ENCODE measurements around the gene PCNA. TPM values are rescaled to one million over a fixed set of nuclear protein-coding genes. Genes with fewer than 3 reads are reported as not detected.
A peak's percentile ranks its signal among the peaks of the same experiment; 100 is the strongest.

PCNA gene
- total RNA-seq, 2 donors from 2014 or later = 37.0 to 75.4 TPM

DNA sequence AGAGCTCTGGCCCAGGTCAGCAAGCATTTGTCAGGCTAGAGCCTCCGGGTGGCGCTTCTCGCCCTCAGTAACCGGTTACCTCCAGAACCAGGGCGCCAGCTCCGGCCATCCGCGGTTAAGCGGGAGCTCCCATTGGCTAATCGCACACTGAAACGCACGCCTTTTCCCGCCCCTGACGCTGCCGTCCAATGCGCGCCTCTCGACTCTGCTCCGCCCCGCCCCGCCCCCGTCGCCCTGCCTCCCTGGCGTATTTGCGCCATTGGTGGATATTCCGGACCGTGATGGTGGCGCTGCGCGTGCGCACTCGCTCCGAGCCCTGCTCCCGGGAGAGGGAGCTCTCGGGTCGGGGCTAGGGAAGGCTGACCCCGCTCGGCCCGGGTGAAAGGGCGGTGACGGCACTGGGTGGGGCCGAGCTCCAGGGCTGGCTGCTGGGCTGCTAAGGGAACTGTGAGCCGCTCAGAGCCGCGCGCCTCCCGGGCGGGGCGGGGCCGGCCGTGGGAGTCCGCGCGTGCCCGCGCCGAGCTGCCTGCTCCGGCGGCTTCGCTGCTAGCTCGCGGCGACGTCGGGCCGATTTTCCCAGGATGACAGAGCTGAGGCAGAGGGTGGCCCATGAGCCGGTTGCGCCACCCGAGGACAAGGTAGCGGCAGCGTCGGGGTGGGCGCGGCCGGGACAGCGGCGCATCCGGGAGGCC, 6.9 kb upstream of the PCNA start, which contains the start of gene CDS2:
CDS2 (plus strand) TSS at position 497 of the 692 bp plus-strand sequence; CDS start at position 582, 85 bp downstream.
- TF ChIP-seq, protein P1, sequence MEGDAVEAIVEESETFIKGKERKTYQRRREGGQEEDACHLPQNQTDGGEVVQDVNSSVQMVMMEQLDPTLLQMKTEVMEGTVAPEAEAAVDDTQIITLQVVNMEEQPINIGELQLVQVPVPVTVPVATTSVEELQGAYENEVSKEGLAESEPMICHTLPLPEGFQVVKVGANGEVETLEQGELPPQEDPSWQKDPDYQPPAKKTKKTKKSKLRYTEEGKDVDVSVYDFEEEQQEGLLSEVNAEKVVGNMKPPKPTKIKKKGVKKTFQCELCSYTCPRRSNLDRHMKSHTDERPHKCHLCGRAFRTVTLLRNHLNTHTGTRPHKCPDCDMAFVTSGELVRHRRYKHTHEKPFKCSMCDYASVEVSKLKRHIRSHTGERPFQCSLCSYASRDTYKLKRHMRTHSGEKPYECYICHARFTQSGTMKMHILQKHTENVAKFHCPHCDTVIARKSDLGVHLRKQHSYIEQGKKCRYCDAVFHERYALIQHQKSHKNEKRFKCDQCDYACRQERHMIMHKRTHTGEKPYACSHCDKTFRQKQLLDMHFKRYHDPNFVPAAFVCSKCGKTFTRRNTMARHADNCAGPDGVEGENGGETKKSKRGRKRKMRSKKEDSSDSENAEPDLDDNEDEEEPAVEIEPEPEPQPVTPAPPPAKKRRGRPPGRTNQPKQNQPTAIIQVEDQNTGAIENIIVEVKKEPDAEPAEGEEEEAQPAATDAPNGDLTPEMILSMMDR (IDR thresholded peaks at IDR 0.05) = peak; percentile 64 to 87 (median 72)
- TF ChIP-seq POLR2AphosphoS5 (IDR thresholded peaks at IDR 0.05) (peak; percentile 91), POLR2A (IDR thresholded peaks at IDR 0.05) (peak; percentile 74)
- peak; percentile 99 for DNase-seq (ENCODE audit: low spot score)
- H3K27ac ChIP-seq = peak within 1 kb of the TSS; percentile 93 to 94
- H3K4me1 ChIP-seq (replicated peaks) = no peaks in the 10 kb centered on the region
- intact Hi-C loops (cut with DNase I) = loop anchor here (1.0 kb wide), 1 partner anchor 66 kb away; no protein-coding TSS in a partner anchor
- peak within 1 kb of the TSS; percentile 86 to 97 for H3K4me3 ChIP-seq
- WGBS = 0% methylated on average over 22 of the region's 78 CpGs
- no peaks in the 10 kb centered on the region for H3K9me3 ChIP-seq
- H3K27me3 ChIP-seq (replicated peaks; ENCODE audit: insufficient read depth) = no peaks in the 10 kb centered on the region
- H3K36me3 ChIP-seq = no peaks in the 10 kb centered on the region

DNA sequence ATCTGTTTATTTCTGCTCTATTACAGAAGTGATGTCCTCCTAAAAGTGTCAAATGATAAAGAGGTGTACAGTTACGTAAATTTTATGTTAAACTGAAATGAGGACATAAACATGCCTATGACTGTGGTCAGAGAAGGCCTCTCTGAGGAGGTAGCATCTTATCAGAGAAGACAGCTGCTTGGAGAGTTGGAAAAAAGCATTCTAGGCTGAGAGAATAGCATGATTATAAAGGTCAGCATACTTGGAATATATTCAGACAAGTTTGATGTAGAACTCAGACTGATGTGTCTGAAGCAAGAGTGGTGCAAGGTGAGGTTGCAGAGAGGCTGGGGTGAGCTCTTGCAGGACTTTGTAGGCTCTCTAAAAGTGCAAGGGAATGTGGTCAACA, 3.1 kb upstream of the PCNA start:
- peaks cover 7% of the 10 kb centered on the region for H3K4me1 ChIP-seq (replicated peaks)
- H3K27me3 ChIP-seq (replicated peaks; ENCODE audit: insufficient read depth) = no peaks in the 10 kb centered on the region
- no peak overlapping the region for H3K27ac ChIP-seq
- WGBS = 85% methylated on average over 1 of the region's 1 CpG
- no peak overlapping the region for H3K4me3 ChIP-seq
- TF ChIP-seq, protein P1 (IDR thresholded peaks at IDR 0.05) = no peak
- TF ChIP-seq POLR2AphosphoS5 (IDR thresholded peaks at IDR 0.05) (no peak), POLR2A (IDR thresholded peaks at IDR 0.05) (no peak)
- no peaks in the 10 kb centered on the region for H3K36me3 ChIP-seq
- DNase-seq (ENCODE audit: low spot score) = no peak
- intact Hi-C loops (cut with DNase I) = no loop called here
- no peaks in the 10 kb centered on the region for H3K9me3 ChIP-seq

DNA sequence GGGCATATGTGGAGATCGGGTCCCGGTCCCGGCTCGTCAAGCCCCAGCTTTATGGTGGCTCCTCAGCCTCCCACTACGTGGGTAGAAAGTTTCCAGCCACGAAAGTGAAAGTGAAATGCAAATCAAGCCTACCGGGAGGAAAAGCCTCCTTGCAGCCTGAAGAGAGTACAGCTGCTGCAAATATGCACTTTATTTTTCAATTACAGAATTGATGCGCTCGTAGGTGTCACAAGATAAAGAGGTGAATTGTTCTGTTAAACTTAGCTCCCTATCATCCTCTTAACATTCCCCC, 373 bp upstream of the PCNA start:
- intact Hi-C loops (cut with DNase I) = no loop called here
- H3K27me3 ChIP-seq (replicated peaks; ENCODE audit: insufficient read depth) = no peaks in the 10 kb centered on the region
- peaks cover 0 to 8% of the 10 kb centered on the region in 2 donors for H3K36me3 ChIP-seq
- peak overlapping the region; percentile 66 to 71 for H3K4me3 ChIP-seq
- DNase-seq (ENCODE audit: low spot score) = no peak
- peak overlapping the region; percentile 88 to 90 for H3K27ac ChIP-seq
- no peaks in the 10 kb centered on the region for H3K9me3 ChIP-seq
- under 1% methylated on average over 9 of the region's 9 CpGs for WGBS
- TF ChIP-seq POLR2A (IDR thresholded peaks at IDR 0.05) = peak; percentile 47
- TF ChIP-seq, protein P1 (IDR thresholded peaks at IDR 0.05) = no peak
- peaks cover 7% of the 10 kb centered on the region for H3K4me1 ChIP-seq (replicated peaks)

DNA sequence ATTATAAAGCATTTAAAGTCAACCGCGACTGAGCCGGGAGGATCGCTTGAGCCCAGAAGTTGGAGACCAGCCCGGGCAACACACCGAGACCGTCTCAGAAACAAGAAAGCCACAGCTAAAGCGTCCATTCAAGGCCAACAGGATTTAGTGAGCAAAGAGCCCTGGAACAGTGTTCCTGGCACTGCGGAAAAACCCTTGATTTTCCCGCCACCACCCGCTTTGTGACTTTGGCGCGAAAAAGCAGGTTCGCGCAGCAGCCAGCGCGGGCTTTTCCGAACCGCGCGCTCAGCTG, 669 bp downstream of the PCNA start:
- Histone ChIP-seq H3K4me1 (replicated peaks) (peaks cover 7% of the 10 kb centered on the region), H3K27ac (peak overlapping the region; percentile 88 to 90), H3K9me3 (no peaks in the 10 kb centered on the region), H3K27me3 (replicated peaks; ENCODE audit: insufficient read depth) (no peaks in the 10 kb centered on the region), H3K36me3 (peaks cover 0 to 8% of the 10 kb centered on the region in 2 donors), H3K4me3 (peak overlapping the region; percentile 66 to 71)
- intact Hi-C loops (cut with DNase I) = no loop called here
- under 1% methylated on average over 21 of the region's 21 CpGs for WGBS
- DNase-seq (ENCODE audit: low spot score) = no peak
- TF ChIP-seq, protein P1 (IDR thresholded peaks at IDR 0.05) = no peak
- no peak for TF ChIP-seq POLR2AphosphoS5 (IDR thresholded peaks at IDR 0.05)
- TF ChIP-seq POLR2A (IDR thresholded peaks at IDR 0.05) = no peak

All from prostate gland (tissue), 2 donors.